Endometrial microvascular endothelial cells (primary cell): ENCODE data around the gene BPNT1. TPM values are rescaled to one million over a fixed set of nuclear protein-coding genes. Genes with fewer than 3 reads are reported as not detected.

Experiments
- in situ Hi-C: cut with HindIII; loops from 2 replicates; pipeline ENCODE4 v1.10.0; 2017; ENCODE audit warnings: low sequenced_read_pairs, low pct_unique_long_range_greater_than_20kb; ENCODE audit errors: inconsistent ontology term
- total RNA-seq: library from RNA; depleted of rRNA; stranded (reverse); fragments of >200 nt; gene quantifications from one replicate; pipeline ENCODE4 v1.2.3, GENCODE V29; 2015; ENCODE audit errors: inconsistent ontology term

Gene BPNT1
- total RNA-seq, 1 donor from 2014 or later, result 37.6 TPM

GRCh38 chr1:220031287-220031686, 58.3 kb downstream of the BPNT1 start:
- in situ Hi-C loops, result no loop called here

GRCh38 chr1:220028346-220028895, 61.2 kb downstream of the BPNT1 start:
- in situ Hi-C loops, result no loop called here

DNA sequence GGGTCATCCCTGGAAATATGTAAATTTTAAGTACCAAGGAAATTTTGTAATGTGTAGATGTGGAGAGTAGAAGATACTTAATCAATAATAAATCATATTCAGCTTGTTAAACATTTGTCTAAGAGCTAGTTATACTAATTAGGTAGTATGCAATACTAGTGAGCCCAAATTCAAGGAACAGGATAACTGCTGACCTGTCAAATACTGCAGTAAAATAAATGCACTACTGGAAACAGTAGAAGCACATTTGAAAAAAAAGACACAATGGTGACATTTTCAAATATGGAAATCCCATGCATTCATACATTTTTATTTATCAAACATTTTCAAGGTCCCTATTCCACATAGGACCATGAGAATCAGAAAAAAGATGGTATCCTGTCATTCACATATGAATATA, 70.5 kb downstream of the BPNT1 start:
- in situ Hi-C loops, result no loop called here

DNA sequence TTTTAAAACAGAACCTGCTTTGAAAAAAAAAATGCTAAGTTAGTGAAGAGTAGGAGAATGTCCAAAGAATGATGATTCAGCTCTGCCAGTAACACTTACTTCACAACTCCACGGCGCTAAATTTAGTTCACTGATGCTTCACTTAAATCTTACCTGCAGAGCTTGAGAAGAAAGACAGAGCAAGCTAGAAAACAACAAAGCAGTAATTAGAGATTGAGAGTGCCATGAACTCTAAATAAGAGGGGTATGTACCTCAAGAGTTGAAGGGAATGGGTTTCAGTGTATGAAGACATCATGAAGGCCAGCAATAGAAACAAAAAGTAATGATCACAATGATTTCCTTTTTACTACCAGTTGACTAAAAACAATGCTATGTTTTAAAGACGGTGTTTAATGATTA, 76.1 kb downstream of the BPNT1 start:
- in situ Hi-C loops, result no loop called here

DNA sequence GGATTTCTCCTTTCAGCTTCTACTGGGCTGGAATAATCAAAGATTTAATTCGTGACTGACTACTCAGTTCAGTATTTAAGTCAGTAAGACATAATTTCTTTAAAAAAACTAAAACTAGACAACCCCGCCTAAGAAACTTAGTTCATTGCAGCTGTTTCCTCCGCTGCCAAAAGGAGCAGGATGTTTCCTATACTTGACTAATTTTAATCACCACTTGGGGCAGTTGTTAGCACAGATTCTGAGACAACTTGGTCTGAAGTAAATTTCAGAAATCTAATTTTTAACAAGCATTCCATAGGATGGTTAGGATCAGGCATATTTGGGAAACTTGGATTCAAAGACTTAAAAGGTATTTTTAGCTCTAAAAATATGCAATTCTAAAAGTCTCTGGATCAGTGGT, 77.3 kb downstream of the BPNT1 start:
- in situ Hi-C loops, result no loop called here

GRCh38 chr1:220011620-220012019, 78.0 kb downstream of the BPNT1 start:
- in situ Hi-C loops, result no loop called here

Other genes with a start within 250 kb of the BPNT1 start
- gene SLC30A10, start 161.2 kb downstream of the BPNT1 start, total RNA-seq, result not detected
- gene EPRS1, start 43.3 kb downstream of the BPNT1 start, total RNA-seq, result 95.2 TPM
- 106 TPM for gene IARS2, start 4.3 kb upstream of the BPNT1 start, total RNA-seq
- 29.3 TPM for gene RAB3GAP2, start 182.7 kb upstream of the BPNT1 start, total RNA-seq